GM12801 (cell line): ENCODE data around the gene ETNK2.

Experiments
- TF ChIP-seq, protein P1 (sequence below): IDR thresholded peaks from one replicate; pipeline ENCODE4 v1.5.1; 2011; ENCODE audit warnings: control low read depth; ENCODE audit not compliant: insufficient read length; ENCODE audit errors: extremely low read depth

Gene ETNK2

DNA sequence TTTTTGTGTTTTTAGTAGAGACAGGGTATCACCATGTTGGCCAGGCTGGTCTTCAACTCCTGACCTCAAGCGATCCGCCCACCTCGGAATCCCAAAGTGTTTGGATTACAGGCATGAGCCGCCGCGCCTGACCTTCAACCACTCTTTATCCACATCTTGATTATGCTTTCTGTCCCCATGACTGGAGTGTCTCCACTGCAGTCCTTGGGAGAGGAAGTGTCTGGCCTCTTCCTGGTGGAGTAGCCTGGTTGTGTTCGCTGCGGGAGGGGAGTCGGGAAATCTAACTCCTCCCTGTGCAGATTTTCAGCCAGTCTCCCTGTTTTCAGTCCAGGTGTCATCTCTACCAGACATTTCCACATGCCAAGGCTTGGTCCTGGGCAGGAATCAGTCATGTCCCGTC lies 34.8 kb upstream of the ETNK2 start:
- TF ChIP-seq, protein P1, sequence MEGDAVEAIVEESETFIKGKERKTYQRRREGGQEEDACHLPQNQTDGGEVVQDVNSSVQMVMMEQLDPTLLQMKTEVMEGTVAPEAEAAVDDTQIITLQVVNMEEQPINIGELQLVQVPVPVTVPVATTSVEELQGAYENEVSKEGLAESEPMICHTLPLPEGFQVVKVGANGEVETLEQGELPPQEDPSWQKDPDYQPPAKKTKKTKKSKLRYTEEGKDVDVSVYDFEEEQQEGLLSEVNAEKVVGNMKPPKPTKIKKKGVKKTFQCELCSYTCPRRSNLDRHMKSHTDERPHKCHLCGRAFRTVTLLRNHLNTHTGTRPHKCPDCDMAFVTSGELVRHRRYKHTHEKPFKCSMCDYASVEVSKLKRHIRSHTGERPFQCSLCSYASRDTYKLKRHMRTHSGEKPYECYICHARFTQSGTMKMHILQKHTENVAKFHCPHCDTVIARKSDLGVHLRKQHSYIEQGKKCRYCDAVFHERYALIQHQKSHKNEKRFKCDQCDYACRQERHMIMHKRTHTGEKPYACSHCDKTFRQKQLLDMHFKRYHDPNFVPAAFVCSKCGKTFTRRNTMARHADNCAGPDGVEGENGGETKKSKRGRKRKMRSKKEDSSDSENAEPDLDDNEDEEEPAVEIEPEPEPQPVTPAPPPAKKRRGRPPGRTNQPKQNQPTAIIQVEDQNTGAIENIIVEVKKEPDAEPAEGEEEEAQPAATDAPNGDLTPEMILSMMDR = no peak

DNA sequence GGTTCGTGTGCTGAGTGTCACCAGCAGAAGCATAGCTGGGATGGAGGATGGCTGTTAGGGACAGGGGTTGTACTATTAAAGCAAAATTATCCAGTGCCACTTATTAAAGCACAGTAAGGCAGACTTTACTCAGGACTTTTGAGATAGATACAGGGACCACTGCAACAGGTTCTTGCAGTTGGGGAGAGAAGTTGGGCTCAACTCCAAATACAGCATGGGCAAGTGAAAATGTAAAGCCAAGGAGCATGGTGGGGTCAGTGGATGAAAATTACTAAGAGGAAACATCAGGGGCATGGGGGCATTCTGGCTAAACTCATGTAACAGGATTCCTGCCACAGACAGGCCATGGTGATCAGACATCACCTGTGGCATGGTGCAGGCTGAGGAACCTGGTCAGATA lies 29.3 kb upstream of the ETNK2 start:
- TF ChIP-seq, protein P1 = no peak

DNA sequence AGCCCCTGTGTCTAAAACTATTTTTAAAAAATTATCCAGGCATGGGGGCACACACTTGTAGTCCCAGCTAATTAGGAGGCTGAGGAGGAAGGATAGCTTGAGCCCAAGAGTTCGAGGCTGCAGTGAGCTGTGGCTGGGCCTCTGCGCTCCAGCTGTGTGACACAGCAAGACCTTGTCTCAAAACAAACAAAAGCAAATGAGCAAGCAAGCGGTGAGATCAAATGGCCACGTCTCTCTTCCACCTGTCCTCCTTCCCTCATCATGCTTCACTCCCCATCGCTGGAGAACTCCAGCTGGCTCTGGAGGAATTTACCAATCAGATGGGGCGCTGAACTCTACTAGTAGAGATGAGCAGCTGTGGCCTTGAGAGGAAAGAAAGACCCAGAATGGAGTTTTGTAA lies 28.3 kb upstream of the ETNK2 start:
- TF ChIP-seq, protein P1 = no peak

DNA sequence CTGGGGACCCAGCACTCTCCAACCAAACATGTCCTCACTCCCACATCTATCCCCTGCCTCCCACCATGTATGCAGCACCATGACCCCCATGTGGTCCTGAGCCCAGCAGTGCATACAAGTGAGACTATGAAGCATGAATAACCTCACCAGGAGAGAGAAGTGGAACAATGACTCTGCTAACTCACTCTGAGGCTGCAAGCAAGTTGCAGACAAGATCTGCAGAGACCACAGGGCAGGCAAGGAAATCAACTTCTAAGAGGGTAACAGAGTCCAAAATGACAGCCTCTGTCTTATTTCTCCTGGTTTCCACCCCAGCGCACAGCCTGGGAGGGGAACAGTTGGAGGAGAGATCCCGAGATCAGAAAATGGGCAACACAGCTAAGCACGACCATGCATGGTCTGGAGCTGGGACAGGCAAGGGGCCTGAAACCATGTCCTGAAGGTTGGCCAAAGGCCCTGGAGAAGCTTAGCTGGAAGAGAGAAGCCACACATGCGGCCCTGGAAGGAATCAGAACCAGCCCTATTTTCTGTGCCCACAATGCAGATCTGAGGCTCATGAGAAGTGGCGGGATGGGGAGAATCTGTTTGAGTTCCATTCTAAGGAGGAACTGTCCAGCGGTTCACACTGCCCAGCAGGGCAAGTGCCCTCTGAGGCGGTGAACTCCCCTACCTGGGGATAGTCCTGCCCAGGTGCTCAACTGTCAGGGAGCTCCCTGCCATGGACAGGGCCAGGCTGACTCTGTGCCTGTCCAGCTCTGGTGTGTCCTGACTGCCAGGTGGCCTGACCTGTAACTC lies 26.8 kb upstream of the ETNK2 start:
- TF ChIP-seq, protein P1 = no peak

DNA sequence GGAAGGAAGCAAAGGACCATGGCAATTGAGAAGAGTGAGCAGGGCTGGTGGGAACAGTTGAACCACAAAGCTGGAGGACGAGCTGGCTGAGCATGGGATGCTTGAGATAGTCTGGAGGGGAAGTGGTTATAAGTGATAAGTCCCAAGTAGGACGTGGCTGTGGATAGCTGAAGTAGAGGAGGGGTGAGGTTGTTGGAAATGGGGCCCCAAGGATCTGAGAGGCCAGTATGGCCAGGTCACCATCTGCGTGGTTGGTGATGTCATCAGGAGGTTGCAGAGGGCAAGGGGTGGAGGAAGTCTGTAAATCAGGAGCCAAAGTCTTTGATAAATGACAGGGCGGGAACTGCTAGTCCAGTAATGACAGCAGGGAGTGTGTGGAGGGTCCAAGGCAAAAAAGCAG lies 25.3 kb upstream of the ETNK2 start:
- TF ChIP-seq, protein P1 = no peak

DNA sequence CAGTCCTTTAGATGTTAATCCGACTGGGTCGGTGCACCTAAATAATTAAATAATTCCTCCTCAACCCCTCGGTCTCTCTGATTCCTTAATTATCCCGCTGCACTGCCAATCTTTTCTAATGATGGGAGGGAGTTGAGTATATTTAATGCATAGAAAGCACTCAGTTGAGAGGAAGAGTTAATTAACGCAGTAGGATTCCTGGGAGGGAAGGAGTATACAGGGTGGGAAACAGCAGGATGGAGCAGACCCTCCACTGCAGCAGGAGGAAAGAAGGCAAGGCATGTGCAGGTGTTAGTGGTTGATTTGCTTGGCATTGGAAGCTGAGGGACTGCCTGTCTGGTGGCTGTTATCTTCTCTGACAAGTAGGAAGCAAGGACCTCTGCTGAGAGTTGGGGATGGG lies 24.2 kb upstream of the ETNK2 start:
- TF ChIP-seq, protein P1 = no peak

DNA sequence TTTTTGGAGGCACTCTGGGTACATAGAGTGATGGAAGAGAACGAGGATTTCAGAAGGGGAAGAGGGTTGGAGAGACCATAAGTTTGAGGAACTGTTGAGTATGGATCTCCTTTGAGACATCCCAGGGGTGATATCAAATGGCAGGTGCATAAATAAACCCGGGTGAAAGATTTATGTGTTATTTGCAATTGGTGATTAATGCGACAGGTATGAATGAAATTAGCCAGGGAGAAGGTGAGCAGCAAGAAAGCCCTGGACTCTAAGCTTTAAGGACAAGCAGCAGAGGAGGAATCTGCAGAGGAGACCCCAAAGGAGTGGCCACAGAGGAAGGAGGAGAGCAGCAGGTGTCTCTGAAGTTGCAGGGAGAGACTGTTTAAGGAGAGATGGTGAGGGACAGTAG lies 23.1 kb upstream of the ETNK2 start:
- TF ChIP-seq, protein P1 = no peak
